Stimulated activated CD4-positive, alpha-beta T cell treated with anti-CD3 and anti-CD28 coated beads, TNF-alpha, amount 100 ng/mL, for 1 hour (primary cell): ENCODE measurements around the gene CCDC60.

Source experiments
- DNase-seq, 3 donors: peaks; one replicate each; pipeline ENCODE4 v3.0.0-alpha.2; 2020; ENCODE audit warnings: low read depth in 3 of 3, low spot score in 1 of 3

CCDC60 gene

GRCh38 chr12:119444462-119445044 lies 110.0 kb downstream of the CCDC60 start:
- peak in 1 of 3 donors; percentile 2 for DNase-seq

GRCh38 chr12:119446459-119446858 lies 111.9 kb downstream of the CCDC60 start:
- DNase-seq, result no peak

GRCh38 chr12:119447126-119447525 lies 112.6 kb downstream of the CCDC60 start:
- DNase-seq, result no peak

- DNase-seq, result no peak
Observed at GRCh38 chr12:119447618-119448017, 113.1 kb downstream of the CCDC60 start.

GRCh38 chr12:119448611-119449131 lies 114.1 kb downstream of the CCDC60 start:
- DNase-seq, result no peak

- DNase-seq, result no peak
Observed at GRCh38 chr12:119450771-119451170, 116.2 kb downstream of the CCDC60 start.

- DNase-seq, result no peak
Observed at GRCh38 chr12:119456824-119457223, 122.3 kb downstream of the CCDC60 start.

- no peak for DNase-seq
Observed at GRCh38 chr12:119457271-119457670, 122.7 kb downstream of the CCDC60 start.

- DNase-seq, result no peak
Observed at GRCh38 chr12:119459481-119459880, 125.0 kb downstream of the CCDC60 start.

GRCh38 chr12:119460876-119461275 lies 126.3 kb downstream of the CCDC60 start:
- DNase-seq, result no peak

GRCh38 chr12:119461636-119462214 lies 127.2 kb downstream of the CCDC60 start:
- DNase-seq, result no peak

- no peak for DNase-seq
Observed at GRCh38 chr12:119463211-119463926, 128.8 kb downstream of the CCDC60 start.

- DNase-seq, result no peak
Observed at GRCh38 chr12:119468296-119468695, 133.8 kb downstream of the CCDC60 start.

- no peak for DNase-seq
Observed at GRCh38 chr12:119475650-119476049, 141.1 kb downstream of the CCDC60 start.

- DNase-seq, result no peak
Observed at GRCh38 chr12:119476951-119477350, 142.4 kb downstream of the CCDC60 start.

GRCh38 chr12:119479121-119479561 lies 144.6 kb downstream of the CCDC60 start:
- no peak for DNase-seq

- no peak for DNase-seq
Observed at GRCh38 chr12:119480551-119480950, 146.0 kb downstream of the CCDC60 start.

- DNase-seq, result no peak
Observed at GRCh38 chr12:119486599-119487154, 152.1 kb downstream of the CCDC60 start.

- no peak for DNase-seq
Observed at GRCh38 chr12:119491814-119492213, 157.3 kb downstream of the CCDC60 start.

GRCh38 chr12:119500209-119500608 lies 165.7 kb downstream of the CCDC60 start:
- DNase-seq, result no peak

GRCh38 chr12:119501052-119501451 lies 166.5 kb downstream of the CCDC60 start:
- no peak for DNase-seq

GRCh38 chr12:119505001-119505400 lies 170.5 kb downstream of the CCDC60 start:
- no peak for DNase-seq
